GM12872 (cell line): ENCODE results near the gene GRB10.

ENCODE experiments used
- TF ChIP-seq, protein P1 (sequence below): IDR thresholded peaks from 3 replicates; pipeline ENCODE4 v1.5.1; 2011; ENCODE audit warnings: low read depth, mild to moderate bottlenecking, low read length, moderate library complexity; ENCODE audit not compliant: insufficient read depth

GRB10 gene

DNA sequence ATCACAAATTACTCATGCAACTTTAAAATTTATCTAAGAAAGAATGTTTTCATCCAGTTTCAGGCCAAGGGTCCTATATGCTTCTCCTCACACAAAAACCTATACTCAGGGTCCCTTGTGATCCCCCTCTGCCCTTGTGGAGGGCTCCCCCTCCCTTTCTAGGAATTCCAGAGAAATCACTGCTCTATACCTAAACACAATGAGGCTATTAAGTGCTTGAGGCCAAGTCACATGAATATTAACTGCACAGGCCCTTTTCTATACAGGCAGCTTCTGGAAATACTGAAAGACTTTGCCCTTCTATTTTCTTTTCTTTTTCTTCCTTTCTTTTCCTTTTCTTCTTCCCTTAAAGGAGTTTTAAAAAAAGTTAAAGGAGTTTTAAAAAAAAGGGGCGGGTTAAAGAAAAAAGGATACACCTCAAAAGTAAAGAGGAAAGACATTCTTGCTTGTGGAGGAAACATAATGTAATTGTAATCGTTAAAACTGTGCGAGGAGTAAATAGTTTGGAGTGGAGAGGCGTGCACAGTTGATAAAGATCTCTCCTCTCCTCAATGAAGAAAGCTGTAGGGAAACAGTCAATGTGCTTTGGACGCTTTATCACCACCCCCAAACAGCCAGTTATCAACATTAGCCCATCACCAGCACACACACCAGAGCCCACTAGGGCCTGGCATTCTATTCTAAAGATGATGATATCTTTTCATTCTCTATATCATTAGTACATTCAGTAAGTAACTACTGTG, 16.4 kb downstream of the GRB10 start:
- TF ChIP-seq, protein P1, sequence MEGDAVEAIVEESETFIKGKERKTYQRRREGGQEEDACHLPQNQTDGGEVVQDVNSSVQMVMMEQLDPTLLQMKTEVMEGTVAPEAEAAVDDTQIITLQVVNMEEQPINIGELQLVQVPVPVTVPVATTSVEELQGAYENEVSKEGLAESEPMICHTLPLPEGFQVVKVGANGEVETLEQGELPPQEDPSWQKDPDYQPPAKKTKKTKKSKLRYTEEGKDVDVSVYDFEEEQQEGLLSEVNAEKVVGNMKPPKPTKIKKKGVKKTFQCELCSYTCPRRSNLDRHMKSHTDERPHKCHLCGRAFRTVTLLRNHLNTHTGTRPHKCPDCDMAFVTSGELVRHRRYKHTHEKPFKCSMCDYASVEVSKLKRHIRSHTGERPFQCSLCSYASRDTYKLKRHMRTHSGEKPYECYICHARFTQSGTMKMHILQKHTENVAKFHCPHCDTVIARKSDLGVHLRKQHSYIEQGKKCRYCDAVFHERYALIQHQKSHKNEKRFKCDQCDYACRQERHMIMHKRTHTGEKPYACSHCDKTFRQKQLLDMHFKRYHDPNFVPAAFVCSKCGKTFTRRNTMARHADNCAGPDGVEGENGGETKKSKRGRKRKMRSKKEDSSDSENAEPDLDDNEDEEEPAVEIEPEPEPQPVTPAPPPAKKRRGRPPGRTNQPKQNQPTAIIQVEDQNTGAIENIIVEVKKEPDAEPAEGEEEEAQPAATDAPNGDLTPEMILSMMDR = no peak

DNA sequence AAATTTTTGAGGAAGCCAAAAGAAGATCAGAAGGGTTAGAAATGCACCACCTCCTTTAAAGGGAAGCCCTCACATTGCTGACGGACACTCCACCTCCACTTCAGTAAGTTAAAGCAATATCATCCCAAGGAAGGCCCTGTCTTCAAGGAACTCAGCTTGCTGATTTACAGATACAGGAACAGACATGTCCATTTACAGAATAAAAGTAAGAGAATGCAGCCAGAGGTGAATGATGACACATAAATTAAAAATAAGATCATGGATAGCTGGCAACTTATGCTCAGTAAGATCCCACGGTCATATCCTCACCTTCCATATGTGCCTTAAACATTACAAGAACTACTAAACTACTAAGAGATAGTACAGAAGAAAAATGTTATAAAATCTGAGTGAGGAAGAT, 20.4 kb downstream of the GRB10 start:
- TF ChIP-seq, protein P1 = no peak

DNA sequence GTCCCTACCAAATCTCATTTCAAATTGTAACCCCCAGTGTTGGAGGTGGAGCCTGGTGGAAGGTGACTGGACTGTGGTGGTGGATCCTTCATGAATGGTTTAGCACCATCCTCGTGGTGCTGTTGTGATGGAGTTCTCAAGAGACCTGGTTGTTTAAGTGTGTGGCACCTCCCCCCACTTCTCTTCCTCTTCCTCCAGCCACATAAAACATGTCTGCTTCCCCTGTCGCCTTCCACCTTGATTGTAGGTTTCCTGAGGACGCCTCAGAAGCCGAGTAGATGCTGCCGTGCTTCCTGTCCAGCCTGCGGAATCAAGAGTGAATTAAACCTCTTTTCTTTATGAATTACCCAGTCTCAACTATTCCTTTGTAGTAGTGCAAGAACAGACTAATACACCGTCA, 21.0 kb downstream of the GRB10 start:
- TF ChIP-seq, protein P1 = no peak

DNA sequence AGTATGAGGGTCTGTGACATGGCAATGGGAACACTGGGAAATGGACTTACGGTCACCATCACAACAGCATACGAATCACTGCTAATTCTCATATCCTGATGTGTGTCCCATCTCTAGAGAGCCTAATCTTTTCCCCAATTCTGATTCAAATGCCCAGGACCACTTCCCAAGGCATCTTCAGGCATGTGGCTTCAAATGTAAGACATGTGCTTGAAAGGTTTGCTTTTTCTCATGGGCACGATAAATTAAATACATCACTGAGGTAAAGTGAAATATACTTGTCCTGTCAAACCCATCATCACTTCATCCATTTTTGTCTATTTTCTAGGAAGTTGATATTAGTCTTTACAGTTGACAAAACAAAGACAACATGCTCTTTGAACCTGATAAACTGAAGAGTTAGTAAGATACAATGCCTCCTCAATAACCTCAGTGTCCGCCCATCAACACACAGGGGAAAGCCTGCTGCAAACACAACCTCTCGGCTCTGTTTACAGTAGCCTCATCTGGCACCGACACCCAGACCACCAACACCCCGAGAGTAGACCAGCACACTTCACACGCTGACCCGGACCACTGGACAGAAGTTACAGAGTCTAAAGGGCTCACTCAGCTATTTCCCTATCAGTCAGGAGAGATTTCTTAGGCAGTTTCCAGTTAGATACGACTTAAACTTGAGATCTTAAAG, 24.8 kb downstream of the GRB10 start:
- TF ChIP-seq, protein P1 = no peak

DNA sequence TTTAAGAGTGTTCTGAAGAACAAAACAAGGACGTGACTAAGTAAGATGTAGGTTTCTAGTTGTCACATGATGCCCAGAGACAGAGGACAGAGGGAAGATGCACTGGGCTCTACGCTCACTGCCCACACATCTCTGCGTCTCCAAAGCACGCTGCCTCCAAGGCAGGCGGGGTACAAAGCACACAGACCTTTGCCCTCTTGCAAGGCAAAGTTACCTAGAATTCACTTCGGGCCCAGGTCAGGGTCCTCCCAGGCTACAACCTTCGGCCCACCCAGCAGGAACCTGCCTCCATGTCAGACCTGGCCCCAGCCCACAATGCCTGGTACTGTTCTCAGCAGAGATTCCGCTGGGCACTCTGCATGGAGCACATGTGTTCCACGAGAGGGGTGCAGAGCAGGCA, 26.5 kb downstream of the GRB10 start:
- TF ChIP-seq, protein P1 = no peak

DNA sequence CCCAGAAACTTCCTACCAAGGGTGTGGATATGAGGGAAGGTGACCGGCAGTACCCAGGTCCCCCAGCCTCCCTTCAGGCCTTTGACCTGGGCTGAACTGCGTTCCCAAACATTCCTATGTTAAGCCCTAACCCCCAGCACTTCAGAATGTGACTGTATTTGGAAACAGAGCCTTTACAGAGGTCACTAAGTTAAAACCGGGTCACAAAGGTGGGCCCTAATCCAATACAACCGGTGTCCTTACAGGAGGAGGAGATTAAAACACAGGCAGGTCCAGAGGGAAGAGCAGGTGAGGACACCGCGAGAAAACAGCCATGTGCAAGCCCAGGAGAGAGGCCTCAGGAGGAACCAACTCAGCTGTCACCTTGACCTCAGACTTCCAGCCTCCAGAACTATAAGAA, 28.0 kb downstream of the GRB10 start:
- TF ChIP-seq, protein P1 = no peak

DNA sequence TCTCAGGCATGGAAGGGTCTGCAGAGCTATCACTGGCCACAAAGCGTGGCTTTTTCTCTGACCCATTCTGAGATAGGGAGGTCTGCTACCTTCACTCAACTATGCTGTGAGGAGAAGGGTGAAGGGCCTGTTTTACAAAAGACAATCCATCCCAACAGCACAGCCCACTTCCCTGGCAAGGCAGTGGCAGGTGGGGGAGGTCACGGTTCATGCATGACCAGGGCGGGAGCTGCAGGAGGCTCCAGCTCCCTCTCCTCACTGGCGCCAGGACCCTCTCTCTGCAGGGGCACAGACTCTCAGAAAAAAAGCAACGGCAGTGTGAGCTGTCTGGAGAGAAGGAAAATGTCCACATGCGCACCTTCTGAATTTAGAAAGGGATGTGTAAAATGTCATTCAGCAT, 28.5 kb downstream of the GRB10 start:
- TF ChIP-seq, protein P1 = no peak
